Erythroblast (primary cell): ENCODE measurements around the gene ALKAL2.

ENCODE experiments used
- GATA1 ChIP-seq: IDR thresholded peaks from 2 replicates; pipeline ENCODE4 v1.6.1; 2011; ENCODE audit warnings: low read depth, mild to moderate bottlenecking, control low read depth, low read length, moderate library complexity
- POLR2A ChIP-seq: IDR thresholded peaks from 2 replicates; pipeline ENCODE4 v1.6.1; 2011; ENCODE audit warnings: mild to moderate bottlenecking, low read length

DNA sequence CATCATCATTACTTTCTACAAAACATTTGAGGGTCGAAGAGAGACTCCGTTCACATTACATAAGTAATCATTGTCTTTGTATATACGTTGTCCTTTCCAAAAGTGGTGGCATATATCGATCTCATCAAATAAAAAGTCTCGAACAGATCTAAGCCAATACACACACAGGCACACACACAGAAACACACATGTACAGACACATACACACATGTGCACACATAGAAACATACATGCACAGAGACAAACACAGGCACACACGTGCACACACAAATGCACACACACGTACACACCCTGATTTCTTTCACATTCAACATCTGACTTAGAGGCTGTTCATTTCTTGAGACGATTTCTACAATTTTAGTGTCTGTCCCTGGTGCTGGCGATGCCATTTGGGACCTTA lies 17.5 kb upstream of the ALKAL2 start:
- TF ChIP-seq POLR2A (no peak), GATA1 (no peak)
